NCI-H82 treated with DMSO at 0.1 percent for 48 hours (cell line): ENCODE data around the gene RIPOR2.

Experiments
- DNase-seq: peaks from one replicate; lab custom pipeline; 2025; ENCODE audit not compliant: unreplicated experiment; lab: John Stamatoyannopoulos, UW

RIPOR2 gene

DNA sequence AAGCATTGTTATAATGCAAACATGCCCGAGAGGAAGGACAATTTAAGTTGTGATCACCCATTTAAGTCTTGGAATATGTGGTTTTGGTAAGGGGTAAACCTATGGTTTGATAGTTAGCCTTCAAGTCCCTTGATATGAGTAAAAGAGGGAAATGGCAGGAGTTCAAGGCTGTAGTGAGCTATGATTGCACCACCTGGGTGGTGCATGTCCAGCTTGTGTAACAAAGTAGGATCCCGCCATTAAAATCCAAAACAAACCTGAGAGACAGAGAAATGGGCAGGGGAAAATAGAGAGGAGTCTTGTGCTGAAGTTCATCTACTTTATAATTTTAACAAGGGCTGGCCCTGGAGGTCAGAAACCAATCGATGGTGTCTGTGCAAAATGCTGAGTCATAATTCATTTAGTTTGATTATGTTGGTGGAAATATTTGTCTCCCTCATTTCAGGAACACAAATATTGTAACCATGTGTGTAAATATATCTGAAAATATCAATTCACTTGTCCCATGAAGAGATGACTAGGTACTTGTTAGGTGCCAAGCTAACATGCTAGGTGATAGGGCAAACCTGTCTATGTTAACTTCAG is 113.8 kb downstream of the RIPOR2 start:
- DNase-seq = no peak

DNA sequence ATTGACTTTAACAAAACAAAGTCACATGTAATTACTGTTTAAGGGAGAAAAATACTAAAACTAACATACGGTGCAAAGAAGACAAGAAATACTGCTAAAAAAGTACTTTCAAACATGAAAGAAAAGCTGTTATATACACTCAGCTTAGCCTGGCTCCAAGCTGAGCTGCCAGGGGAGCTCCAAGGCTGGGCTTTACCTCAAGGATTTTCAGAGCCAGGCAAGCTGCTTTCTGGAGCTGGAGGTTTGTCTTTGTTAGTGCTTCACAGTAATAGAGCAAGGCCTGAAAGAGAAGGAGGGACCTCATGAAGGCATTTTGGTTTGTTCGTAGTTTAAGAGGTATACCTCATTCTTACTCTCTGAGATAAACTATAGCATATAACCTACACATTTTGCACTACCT is 117.4 kb downstream of the RIPOR2 start:
- DNase-seq = no peak

DNA sequence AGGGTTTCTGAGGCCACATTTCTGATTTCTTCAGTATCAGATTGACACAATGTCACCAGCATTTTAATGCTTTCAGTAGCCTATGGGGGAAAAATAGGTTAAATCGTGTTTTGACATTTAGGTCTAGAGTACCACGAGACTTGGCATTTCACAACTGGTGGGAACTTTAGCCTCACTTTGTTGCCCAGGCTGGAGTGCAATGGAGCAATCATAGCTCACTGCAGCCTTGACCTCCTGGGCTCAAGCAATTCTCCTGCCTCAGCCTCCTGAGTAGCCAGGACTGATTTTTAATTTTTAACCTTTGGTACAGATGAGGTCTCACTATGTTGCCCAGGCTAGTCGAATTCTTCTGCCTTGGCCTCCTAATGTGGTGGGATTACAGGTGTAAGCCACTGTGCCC is 126.0 kb downstream of the RIPOR2 start:
- DNase-seq = no peak

DNA sequence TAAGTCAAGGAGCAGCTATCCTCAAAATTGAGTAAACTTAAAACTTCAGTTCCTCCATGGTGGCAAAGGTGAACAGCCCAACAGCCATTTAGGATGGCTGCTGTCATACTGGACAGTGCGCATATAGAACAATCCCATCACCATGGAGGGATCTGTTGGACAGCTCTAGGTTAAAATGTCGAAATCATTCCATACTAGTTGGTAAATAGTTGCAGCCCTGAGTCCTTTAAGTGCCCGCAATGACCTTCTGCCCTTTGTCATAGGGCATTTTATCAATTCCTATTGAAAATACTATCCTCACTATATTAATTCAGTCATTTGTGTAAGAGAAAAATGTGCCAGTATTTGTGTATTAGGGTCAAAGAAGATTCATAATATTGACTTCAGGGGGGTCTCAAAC is 128.2 kb downstream of the RIPOR2 start:
- DNase-seq = no peak

DNA sequence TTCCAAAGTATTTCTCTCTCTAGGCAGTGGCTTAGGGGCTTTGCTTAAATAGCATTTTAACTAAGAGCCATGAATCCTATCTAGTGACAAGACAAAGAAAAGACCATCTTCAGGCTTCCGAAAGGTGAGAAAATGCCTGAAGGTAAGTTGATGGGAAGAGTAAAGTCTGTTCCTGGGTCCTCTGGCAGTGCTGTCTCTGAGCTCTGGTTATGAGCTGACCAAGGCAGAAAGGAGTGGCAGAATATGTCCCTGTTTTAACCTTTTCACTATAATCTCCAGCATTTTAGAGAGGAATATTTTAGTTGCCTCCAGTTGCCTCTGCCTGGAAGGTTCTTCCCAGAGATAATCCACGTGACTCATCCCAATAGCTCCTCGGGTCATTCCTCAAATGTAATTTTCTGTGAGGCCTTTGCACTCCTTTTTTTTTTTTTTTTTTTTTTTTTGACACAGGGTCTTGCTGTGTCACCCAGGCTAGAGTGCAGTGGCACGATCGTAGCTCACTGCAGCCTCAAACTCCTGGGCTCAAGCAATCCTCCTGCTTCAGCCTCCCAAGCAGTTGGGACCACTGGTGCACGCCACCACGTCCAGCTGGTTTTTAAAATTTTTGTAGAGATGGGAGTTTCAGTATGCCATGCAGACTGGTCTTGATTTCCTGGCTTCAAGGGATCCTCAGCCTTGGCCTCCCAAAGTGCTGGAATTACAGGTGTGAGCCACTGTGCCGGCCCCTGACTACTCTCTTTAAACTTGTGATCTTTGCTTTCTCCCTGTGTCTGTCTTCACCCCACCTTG is 133.3 kb downstream of the RIPOR2 start:
- DNase-seq = no peak

DNA sequence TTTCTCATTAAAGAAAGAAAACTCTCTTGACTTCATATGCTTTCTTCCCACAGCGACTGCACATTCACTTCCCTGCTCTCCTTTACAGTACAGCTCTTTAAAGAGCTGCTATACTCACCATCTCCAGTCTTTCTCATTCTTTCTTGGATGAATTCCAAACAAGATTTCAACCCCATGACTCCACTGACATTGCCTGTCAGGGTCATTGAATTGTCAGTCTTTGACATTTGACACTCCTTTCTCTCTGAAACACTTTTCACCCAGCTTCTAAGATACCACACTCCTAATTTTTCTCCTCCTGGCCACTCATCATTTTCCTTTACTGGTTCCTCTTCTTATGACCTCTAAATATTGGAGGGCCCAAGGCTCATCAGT is 136.2 kb downstream of the RIPOR2 start:
- no peak for DNase-seq

DNA sequence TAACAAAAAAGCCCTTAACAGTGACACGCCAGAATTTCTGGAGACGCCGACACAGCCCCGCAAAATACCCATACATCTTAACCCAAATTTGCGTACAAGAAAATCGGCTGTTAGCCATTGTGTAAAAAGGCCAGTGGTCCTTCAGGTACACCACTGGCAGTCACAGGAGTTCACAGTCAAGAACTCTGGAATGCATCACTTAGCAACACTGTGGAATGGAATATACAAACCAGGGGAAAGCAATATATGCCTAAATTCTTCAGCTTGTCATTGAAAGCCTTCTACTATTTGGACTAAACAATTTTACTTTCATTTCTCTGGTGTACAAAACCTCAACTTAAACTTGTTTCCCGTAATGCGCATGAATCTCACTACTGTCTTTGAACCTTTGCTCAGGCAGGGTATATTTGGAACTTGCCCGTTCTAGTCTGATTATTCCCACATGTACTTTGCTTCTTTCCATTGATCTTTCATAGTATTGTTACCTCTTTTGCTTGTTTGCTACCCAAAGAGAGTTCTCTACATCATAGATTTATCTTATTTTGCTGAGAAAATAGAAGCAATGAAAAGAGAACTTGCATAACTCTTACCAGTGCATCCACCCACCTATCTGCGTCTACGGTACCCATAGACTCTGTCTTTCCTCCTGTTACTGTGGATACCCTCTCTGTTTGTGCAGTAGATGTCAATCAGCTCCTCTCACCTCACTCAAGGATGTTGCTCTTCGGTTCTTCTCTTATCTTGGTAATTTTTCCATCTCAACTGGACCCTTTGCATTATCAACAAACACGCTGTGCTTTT is 136.8 kb downstream of the RIPOR2 start, which contains the start of gene ARMH2:
ARMH2 (minus strand) TSS at position 178 of the 801 bp plus-strand sequence; CDS start at position 118, 60 bp downstream.
- DNase-seq = no peak

DNA sequence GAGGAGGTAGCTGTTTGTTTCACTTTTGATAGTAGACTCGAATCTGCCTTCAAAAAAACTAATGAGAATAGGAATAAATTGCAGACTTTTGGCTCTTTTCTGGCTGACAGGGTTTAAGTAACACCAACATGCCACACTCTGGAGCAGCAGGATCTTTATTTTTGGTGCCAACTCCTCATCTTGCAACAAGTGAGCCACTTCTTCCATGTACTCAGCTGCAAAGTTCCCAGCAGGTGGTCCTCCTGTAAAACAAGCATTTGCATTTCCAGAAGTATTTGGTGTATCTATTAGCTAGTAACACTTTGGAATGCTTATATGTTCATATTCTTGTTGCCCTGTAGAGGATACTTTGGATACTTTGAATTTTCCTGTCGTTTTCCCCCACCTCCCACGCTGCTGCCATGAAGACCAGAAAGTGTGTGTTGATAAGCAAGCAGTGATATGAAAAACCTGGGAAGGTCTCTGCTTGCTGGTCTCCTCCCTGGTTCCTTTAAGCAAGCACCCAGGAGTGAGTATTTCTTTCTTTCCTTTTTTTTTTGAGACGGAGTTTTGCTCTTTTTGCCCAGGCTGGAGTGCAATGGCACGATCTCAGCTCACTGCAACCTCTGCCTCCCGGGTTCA is 138.1 kb downstream of the RIPOR2 start:
- DNase-seq = no peak

DNA sequence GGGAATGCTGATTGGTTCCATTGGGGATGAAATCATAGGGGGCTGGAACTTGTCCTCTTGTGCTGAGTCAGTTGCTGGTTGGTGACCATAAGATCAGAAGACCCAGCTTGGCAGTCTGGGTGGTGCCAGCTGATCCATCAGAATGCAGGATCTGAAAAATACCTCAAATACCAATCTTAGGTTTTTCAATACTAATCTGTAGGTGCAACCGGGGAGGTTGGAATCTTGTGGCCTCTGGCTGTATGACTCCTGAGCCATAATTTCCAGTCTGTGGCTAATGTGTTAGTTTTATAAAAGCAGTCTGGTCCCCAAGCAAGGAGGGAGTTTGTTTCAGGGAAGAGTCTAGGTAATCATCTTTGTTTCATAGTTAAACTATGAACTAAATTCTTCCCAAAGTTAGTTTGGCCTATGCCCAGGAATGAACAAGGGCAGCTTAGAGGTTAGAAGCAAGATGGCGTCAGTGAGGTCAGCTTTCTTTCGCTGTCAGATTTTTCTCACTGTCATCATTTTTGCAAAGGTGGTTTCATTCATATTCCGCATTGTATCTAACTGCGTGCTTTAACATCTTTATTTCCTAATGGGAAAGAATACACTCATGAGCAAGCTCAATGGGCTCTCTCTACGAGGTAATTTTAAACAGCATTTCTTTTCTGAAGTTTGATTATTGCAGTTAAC is 139.0 kb downstream of the RIPOR2 start:
- no peak for DNase-seq

DNA sequence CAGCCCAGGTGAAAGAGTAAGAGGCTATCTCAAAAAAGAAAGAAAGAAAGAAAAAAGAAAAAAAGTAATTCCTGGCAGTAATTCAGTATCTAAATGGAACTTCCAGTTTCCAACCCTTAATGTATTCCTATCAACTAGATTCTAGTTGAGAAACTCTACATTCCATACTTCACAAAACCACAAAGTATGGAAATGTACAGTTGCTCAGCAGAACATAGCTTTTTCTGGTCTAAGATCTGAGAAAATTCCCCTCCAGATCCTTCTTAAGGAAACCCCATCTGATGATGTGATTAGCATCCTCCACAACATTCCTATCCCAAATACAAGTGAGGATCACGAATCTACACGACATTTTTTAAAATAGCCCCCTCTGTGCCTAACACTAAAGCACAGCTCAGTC is 140.7 kb downstream of the RIPOR2 start:
- DNase-seq = no peak

DNA sequence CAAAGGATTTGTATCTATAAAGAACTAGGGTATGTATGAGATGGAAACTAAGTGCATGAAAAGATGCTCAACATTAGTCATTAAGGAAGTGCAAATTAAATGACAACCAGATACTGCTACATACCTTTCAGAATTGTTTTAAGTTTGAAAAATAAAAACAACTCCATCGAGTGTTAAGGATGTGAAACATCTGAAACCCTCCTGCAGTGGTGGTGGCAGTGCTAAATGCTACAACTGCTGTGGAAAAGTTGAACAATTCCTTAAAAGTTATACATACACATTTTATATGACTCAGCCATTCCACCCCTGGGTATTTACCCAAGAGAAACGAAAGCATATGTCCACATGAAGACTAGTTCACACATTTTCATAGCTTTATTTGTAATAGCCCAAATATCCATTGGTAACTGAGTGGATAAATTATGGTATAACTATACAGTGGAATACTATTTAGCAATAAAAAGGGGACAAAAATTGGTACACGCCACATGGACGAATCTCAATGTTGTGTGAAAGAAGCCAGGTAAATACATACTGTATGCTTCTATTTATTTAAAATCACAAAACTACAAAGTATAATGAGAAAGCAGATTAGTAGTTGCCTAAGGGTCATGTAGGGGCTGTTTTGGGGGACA is 147.6 kb downstream of the RIPOR2 start:
- DNase-seq = no peak

DNA sequence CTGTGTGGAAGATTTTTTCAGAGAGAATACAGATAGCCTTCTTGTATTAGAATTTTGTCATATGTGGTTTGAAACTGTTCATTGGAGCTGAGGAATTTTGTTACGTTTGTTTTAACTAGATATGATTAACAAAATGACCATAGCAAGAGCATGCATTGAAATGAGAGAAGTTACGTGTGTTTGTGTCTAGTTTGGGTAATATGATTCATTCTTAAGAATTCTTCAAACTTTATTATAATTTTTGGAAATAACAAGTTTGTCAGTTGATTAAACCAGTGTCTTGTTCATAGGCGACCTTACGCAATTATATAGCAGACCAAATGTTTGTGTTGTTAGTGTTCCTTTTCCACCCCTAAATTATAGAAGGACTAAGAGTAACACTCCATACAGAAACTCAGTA is 155.6 kb downstream of the RIPOR2 start:
- DNase-seq = no peak

DNA sequence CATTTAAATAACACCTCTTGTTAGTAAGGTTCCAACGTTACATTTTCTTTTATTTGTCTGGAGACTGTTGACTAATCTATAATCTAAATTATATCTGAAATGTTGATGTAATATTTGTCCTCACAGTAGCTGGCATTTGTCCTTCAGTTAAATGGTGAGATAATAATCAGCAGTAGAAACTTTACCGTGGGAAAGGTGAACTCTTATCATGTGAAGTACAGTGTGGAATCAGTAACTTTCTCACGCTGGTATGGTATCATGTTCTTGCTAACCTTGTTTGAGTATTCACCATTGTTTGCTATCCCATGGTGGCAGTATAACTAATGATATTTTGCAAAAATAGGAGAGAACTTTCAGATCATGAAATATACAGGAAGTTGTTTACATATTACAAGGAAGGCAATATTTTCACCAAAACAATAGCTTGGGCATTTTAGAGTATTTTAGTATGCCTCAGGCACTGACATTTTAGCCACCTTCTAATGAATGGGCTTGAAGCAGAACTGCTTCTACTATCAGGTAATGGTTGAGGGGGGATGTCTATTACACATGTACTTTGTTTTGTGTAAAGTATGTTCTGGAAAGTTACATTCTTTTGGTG is 156.2 kb downstream of the RIPOR2 start:
- DNase-seq = no peak

DNA sequence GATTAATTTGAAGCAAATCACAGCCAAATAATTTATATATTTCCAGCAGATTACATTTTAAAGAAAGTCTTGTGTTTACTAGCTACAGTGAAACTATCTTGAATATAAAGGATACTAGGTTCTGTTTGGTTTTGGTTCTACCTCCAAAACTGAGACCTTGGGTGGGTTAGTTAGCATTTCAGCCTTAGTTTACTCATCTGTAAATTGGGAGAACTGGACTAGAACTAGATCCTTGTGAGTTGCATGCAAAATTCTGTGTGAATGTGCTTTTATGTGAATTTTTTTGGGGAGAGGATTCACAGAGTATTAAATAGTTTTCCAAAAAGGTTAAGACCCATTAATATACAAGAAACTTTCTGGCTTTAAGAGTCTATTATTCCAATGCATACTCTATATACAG is 156.9 kb downstream of the RIPOR2 start:
- no peak for DNase-seq

DNA sequence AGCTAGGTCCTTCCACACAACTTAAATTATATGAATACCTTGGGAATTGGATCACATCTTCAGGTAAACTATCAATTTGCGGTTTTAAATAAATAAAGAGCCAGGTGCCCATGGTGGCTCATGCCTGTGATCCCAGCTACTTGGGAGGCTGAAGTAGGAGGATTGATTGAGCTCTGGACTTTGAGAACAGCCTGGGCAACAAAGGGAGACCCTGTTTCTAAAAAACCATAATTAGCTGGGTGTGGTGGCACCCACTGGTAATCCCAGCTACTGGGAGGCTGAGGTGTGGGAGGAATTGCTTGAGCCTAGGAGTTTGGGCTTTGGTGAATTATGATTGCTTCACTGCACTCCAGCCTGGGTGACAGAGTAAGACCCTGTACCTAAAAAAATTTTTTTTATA is 157.6 kb downstream of the RIPOR2 start:
- DNase-seq = no peak

DNA sequence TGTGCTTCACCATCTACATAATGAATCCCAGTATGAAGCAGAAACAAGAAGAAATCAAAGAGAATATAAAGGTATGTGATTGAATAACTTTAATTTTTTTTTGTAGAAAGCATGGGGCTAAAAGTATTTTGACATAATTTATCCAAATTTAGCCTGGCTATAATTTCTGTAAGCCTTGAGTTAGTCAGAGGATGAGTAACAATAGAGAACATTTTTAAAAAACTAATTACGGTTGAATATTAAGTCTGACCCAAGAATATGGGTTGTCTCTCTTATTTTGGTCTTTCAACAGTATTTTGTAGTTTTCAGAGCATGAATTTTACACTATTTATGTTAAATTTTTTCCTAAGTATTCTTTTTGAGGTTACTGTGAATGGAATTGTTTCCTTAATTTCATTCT is 158.5 kb downstream of the RIPOR2 start:
- no peak for DNase-seq

DNA sequence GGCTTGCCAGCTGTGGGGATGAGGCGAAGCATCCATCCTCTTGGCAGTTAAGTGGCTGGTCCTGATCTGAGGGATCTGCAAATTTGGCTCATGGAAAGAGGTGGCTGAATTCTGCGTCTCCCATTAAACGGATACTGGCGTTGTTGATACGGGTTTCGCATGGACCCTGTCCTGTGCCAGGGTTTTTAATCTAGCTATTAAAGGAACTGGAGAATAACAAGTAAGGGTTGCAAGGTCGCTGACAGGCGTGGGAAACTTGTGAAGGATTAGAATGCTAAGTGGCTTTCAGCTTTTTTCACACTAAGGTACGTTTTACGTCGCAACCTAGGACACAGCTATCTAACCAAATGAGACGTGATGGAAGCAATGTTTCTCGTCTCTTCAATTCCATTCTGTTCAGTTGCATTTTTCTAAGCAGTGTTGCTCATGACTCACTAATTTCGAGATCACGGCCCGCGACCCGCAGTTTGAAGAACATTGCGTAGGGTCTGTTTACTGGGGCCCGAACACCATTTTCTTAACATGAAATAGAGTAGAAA is 160.2 kb downstream of the RIPOR2 start:
- no peak for DNase-seq

DNA sequence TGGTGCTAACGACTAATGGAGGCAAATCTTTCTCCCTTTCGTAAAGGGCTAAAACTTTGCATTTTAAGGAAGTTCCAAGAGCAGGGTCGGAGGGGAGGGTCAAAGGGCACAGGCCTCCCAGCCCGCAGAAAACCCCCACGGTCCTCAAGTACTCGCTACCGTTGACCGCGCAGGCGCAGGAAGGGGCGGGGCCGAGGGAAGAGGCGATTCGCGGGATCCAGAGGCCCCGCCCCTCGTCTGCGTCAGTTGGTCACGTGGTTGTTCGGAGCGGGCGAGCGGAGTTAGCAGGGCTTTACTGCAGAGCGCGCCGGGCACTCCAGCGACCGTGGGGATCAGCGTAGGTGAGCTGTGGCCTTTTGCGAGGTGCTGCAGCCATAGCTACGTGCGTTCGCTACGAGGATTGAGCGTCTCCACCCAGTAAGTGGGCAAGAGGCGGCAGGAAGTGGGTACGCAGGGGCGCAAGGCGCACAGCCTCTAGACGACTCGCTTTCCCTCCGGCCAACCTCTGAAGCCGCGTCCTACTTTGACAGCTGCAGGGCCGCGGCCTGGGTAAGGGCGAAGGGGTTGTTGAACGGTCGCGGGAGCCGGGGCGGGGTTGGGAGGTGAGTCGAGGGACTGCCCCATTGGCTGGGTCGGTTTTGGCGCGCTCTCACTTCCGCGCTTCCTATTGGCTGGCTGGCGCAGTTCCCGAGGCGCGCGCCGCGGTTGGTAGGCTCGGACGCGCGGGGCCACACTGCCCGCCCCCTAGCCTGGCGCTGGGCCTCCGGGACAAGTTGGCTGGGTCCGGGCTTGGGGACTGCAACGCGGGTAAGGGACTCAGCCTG is 160.9 kb downstream of the RIPOR2 start, which contains the start of gene GMNN:
GMNN (plus strand) TSS at position 242 of the 824 bp plus-strand sequence. CDS start 2,310 bp downstream, outside the sequence.
- DNase-seq = peak; percentile 90

DNA sequence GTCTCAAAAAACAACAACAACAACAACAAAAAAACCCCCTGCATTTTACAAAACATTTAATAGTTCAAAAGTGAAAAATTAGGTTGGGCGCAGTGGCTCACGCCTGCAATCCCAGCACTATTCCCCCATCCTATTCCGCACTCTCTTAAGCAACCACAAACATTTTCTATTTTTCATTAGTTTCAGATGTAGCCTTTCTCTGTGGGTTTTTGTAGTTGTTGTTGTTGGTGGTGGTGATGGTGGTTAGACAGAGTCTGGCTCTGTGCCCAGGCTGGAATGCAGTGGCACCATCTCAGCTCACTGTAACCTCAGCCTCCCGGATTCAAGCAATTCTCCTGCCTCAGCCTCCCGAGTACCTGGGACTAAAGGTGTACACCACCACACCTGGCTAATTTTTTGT is 167.4 kb downstream of the RIPOR2 start:
- DNase-seq = no peak
